GM10847 (cell line): ENCODE data around the gene ITPK1.

ENCODE experiments used
- POLR2A ChIP-seq: IDR thresholded peaks from 2 replicates; pipeline ENCODE4 v1.6.1; 2011; ENCODE audit not compliant: insufficient read length; ENCODE audit errors: extremely low read depth

ITPK1 gene

GRCh38 chr14:92978229-92979021 is 137.3 kb downstream of the ITPK1 start:
- no peak for TF ChIP-seq POLR2A

DNA sequence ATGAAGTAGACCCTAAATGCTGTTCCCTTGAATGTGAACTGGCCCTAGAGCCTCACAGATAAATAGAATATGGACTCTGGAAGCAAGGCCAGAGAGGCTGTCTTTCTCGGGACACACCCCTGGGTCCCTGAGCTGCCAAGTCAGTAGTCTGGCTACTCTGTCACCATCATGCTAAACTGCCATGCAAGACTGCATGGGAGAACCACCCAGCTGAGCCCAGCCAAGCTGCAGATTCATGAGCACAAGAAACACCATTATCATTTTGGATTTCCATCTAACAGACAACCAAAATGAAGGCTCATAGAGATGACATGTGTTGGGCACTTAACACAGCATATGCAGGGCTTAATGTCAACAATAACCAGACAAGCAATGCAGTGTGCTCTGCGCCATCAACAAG is 139.5 kb downstream of the ITPK1 start:
- TF ChIP-seq POLR2A = no peak

DNA sequence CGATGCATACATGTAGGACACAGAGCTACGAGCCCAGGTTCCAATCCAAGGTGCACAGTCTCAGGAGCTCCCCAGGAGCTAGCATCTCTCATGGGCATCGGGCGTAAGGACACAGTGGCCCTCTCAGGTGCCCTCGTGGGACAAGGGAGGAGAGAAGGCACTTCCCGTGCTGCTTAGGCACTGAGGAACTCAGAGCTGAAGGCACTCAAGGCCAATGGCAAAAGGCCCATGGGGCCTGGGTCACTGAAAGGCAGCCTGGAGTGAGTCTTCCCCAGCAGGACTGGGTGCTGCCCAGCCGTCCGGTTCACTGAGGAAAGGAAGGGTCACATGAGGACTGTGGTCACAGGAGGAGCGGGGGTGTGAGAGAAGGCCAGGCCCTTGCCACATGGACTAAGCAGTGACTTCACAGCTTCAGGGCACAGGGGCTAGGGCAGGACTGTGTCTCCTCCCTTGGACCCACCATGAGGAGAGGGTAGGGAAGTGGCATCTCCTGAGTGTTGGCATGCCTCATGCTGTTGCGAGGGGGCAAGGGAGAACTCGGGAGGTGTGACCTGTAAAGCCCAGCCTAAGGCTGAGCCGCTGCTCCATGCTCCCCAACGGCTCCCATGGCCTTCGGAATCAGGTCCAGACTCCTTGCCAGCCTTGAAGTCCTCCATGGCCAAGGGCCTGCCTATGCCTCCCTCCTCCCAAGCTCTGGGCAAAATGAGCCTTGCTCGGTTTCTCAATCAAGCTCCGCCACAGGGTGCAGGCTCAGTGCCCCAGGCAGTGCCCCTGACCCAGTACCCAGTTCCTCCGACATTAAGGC is 141.0 kb downstream of the ITPK1 start:
- TF ChIP-seq POLR2A = no peak

DNA sequence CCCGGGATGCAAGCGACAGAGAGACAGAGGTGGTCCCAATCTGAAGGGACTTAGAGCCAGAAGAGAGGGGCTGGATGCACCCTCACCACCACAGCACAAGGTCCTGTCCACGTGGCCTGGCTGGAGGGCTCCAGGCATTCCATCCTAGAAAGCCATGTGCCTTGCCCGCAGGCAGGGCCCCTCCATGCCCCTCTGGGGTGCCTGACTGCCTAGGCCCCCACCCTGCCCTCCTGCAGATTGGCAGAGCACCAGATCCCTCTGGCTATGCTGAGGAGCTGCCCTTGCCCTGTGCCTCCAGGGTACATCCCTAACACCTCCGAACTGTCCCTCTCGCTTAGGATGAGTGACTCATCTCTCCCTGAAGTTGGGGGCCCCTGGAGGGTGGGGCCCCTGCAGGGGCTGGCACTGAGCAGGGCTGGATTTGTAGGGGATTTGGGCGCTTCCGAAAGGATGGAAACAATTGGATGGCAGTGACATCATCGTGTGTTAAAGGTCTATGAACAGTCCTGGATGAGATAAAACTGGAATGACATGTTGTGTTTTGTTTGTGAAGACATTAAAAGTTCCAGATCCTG is 141.8 kb downstream of the ITPK1 start:
- no peak for TF ChIP-seq POLR2A

GRCh38 chr14:92973261-92973797 is 142.4 kb downstream of the ITPK1 start:
- TF ChIP-seq POLR2A = no peak

- no peak for TF ChIP-seq POLR2A
Observed at GRCh38 chr14:92971601-92972180, 144.0 kb downstream of the ITPK1 start.

GRCh38 chr14:92970271-92970670 is 145.5 kb downstream of the ITPK1 start:
- no peak for TF ChIP-seq POLR2A

DNA sequence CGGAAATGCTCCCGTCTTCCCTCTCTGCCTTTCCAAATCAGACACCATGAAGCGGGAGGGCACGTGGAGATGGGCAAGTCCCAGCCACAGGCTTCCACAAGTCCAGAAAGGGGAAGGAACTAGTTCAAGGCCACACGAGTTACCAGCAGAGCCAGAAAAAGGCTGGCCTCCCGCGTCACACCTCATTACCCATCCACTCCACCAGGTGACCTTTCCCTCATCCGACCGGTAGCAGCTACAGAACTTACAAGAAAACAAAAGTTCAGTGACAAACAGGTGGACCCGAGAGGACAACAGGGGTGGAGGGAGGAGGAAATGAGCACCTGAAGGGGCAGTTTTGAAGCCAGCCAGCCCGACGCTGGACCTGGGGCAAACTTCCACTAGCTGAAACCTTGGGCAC is 145.9 kb downstream of the ITPK1 start:
- no peak for TF ChIP-seq POLR2A

DNA sequence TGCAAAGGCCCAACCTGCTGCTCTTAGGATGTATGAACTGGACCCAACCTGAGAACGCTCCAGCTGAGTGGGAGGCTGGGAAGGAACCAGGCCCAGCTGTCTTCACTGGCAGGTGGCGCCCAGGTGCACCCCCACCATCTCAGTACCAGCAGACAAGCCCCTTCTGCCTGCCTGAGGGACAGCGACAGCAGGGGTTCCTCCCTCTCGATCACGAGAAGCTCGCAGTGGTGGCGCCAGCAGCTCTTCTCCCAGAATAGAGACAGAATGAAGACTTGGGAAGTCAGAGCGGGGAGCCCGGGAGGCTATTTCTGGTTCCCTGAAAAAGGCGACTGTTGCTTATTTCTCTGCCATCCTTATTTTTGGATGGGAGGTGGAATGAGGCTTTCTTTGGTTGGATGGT is 146.3 kb downstream of the ITPK1 start:
- TF ChIP-seq POLR2A = no peak

- TF ChIP-seq POLR2A = no peak
Observed at GRCh38 chr14:92968291-92969020, 147.3 kb downstream of the ITPK1 start.

DNA sequence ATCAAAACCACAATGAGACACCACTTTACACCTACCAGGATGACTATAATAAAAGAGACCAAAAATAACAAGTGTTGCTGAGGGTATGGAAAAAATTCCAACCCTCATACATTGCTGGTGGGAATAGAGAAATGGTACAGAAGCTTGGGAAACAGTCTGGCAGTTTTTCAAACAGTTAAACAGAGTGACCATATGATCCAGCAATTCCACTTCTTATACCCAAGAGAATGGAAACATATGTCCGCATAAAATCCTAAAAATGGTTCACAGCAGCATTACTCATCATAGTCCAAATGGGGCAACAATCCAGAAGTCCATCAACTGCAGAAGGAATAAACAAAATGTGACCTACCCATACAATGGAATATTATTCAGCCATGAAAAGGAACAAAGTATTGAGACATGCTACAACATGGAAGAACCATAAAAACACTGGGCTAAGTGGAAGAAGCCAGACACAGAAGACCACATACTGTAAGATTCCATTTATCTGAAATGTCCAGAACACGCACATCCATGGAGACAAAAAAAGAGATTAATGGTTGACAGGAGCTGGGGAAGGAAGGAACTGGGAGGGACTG is 148.3 kb downstream of the ITPK1 start:
- no peak for TF ChIP-seq POLR2A

GRCh38 chr14:92965281-92965680 is 150.4 kb downstream of the ITPK1 start:
- TF ChIP-seq POLR2A = no peak

- TF ChIP-seq POLR2A = no peak
Observed at GRCh38 chr14:92964124-92965109, 151.3 kb downstream of the ITPK1 start.
